Astrocyte (in vitro differentiated cells and primary cell): Measurements from ENCODE around the gene ZMYND11. TPM values are rescaled to one million over a fixed set of nuclear protein-coding genes. Genes with fewer than 3 reads are reported as not detected.

Source experiments
- DNase-seq: peaks from one replicate; pipeline ENCODE4 v3.0.0-alpha.2; 2010; ENCODE audit warnings: low read depth
- FAIRE-seq: peaks from 2 replicates; lab custom pipeline; 2011; peaks lifted over from hg19 to GRCh38; lab: Jason Lieb, UNC
- H2AFZ ChIP-seq: 2 replicates; pipeline ENCODE4 v1.6.0; 2012; ENCODE audit warnings: low read depth, low read length, inconsistent platforms
- H3K27ac ChIP-seq: 2 replicates; pipeline ENCODE4 v1.5.1; 2011; ENCODE audit warnings: low read depth, low read length, inconsistent platforms
- H3K27me3 ChIP-seq: 2 replicates; pipeline ENCODE4 v1.6.0; 2011; ENCODE audit warnings: low read length, inconsistent platforms; ENCODE audit not compliant: insufficient read depth
- H3K36me3 ChIP-seq: 2 replicates; pipeline ENCODE4 v1.5.1; 2011; ENCODE audit warnings: low read length, inconsistent platforms; ENCODE audit not compliant: insufficient read depth
- H3K4me1 ChIP-seq: 2 replicates; pipeline ENCODE4 v1.5.1; 2011; ENCODE audit warnings: low read length, inconsistent platforms; ENCODE audit not compliant: insufficient read depth
- H3K4me2 ChIP-seq: 2 replicates; pipeline ENCODE4 v1.6.0; 2012; ENCODE audit warnings: low read length, inconsistent platforms
- H3K4me3 ChIP-seq: 2 replicates; pipeline ENCODE4 v1.5.1; 2011; ENCODE audit warnings: low read depth, mild to moderate bottlenecking, low read length, inconsistent platforms; ENCODE audit not compliant: insufficient read depth
- H3K79me2 ChIP-seq: 2 replicates; pipeline ENCODE4 v1.6.0; 2012; ENCODE audit warnings: mild to moderate bottlenecking, low read length, inconsistent platforms; ENCODE audit not compliant: insufficient read depth
- H3K9ac ChIP-seq: 2 replicates; pipeline ENCODE4 v1.6.0; 2012; ENCODE audit warnings: mild to moderate bottlenecking, low read length, inconsistent platforms
- H3K9me3 ChIP-seq: 2 replicates; pipeline ENCODE4 v1.5.1; 2012; ENCODE audit warnings: low read depth, mild to moderate bottlenecking, low read length, inconsistent platforms; ENCODE audit not compliant: insufficient read depth
- H4K20me1 ChIP-seq: 2 replicates; pipeline ENCODE4 v1.6.0; 2012; ENCODE audit warnings: low read length, inconsistent platforms; ENCODE audit not compliant: insufficient read depth
- H3K27ac Mint-ChIP-seq: one replicate; pipeline ENCODE4 v1.8.0; 2021; ENCODE audit warnings: mild to moderate bottlenecking, mixed read lengths; ENCODE audit not compliant: unreplicated experiment
- H3K27me3 Mint-ChIP-seq: one replicate; pipeline ENCODE4 v1.8.0; 2021; ENCODE audit warnings: low read depth, mixed read lengths; ENCODE audit not compliant: unreplicated experiment
- H3K36me3 Mint-ChIP-seq: one replicate; pipeline ENCODE4 v1.8.0; 2021; ENCODE audit warnings: low read depth, mixed read lengths; ENCODE audit not compliant: unreplicated experiment
- H3K4me1 Mint-ChIP-seq: one replicate; pipeline ENCODE4 v1.8.0; 2021; ENCODE audit warnings: low read depth, mixed read lengths; ENCODE audit not compliant: unreplicated experiment
- H3K4me3 Mint-ChIP-seq: one replicate; pipeline ENCODE4 v1.8.0; 2021; ENCODE audit warnings: mild to moderate bottlenecking, moderate library complexity, mixed read lengths; ENCODE audit not compliant: unreplicated experiment
- H3K9me3 Mint-ChIP-seq: one replicate; pipeline ENCODE4 v1.8.0; 2021; ENCODE audit warnings: mild to moderate bottlenecking, mixed read lengths; ENCODE audit not compliant: unreplicated experiment
- EZH2 ChIP-seq: IDR thresholded peaks from 2 replicates; pipeline ENCODE4 v1.6.1; 2012; ENCODE audit warnings: mild to moderate bottlenecking, low read length, inconsistent platforms; ENCODE audit not compliant: insufficient read depth
- total RNA-seq: library from RNA; stranded (reverse); gene quantifications from 2 replicates; pipeline ENCODE4 v1.2.1, GENCODE V29; 2021
- TF ChIP-seq, protein P1 (sequence below): IDR thresholded peaks from 2 replicates; pipeline ENCODE4 v1.5.1; 2011; ENCODE audit warnings: low read depth, mild to moderate bottlenecking, inconsistent platforms, low read length, moderate library complexity; ENCODE audit not compliant: insufficient read depth

Gene ZMYND11
- total RNA-seq, 1 donor from 2014 or later, result 37.9 TPM

DNA sequence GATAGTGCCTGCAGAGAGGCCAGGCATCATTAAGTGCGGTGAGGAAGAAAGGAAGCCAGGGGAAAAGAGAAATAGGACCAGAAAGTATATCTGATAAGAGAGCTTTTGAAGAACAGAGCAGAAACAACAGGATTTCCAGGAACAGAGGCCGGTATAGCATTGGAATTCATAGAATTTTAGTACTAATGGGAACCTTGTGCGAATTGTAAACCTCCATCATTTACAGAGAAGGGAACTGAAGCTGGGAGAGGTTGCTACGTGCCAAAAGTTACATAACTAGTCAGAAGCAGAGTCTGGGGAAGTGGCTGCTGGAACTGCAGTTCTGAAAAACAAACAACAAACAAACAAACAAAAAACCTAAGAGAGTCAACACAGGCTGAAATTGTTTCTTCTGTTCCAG lies 5.4 kb upstream of the ZMYND11 start:
- no peak overlapping the region for H3K4me3 ChIP-seq
- H4K20me1 ChIP-seq, result no peaks in the 10 kb centered on the region
- Mint-ChIP-seq H3K27ac (no peak overlapping the region), H3K36me3 (no peaks in the 10 kb centered on the region), H3K4me1 (peaks cover 19% of the 10 kb centered on the region), H3K4me3 (no peak overlapping the region), H3K9me3 (no peaks in the 10 kb centered on the region), H3K27me3 (no peaks in the 10 kb centered on the region)
- no peak overlapping the region for H3K9ac ChIP-seq
- peaks cover 21% of the 10 kb centered on the region for H3K4me1 ChIP-seq
- peaks cover 6% of the 10 kb centered on the region for H3K79me2 ChIP-seq
- no peak for FAIRE-seq
- H3K27ac ChIP-seq, result no peak overlapping the region
- no peak for TF ChIP-seq EZH2
- TF ChIP-seq, protein P1, sequence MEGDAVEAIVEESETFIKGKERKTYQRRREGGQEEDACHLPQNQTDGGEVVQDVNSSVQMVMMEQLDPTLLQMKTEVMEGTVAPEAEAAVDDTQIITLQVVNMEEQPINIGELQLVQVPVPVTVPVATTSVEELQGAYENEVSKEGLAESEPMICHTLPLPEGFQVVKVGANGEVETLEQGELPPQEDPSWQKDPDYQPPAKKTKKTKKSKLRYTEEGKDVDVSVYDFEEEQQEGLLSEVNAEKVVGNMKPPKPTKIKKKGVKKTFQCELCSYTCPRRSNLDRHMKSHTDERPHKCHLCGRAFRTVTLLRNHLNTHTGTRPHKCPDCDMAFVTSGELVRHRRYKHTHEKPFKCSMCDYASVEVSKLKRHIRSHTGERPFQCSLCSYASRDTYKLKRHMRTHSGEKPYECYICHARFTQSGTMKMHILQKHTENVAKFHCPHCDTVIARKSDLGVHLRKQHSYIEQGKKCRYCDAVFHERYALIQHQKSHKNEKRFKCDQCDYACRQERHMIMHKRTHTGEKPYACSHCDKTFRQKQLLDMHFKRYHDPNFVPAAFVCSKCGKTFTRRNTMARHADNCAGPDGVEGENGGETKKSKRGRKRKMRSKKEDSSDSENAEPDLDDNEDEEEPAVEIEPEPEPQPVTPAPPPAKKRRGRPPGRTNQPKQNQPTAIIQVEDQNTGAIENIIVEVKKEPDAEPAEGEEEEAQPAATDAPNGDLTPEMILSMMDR, result no peak
- no peaks in the 10 kb centered on the region for H3K9me3 ChIP-seq
- H3K36me3 ChIP-seq, result no peaks in the 10 kb centered on the region
- no peak for DNase-seq
- no peak overlapping the region for H2AFZ ChIP-seq
- H3K4me2 ChIP-seq, result no peak overlapping the region
- H3K27me3 ChIP-seq, result no peaks in the 10 kb centered on the region

DNA sequence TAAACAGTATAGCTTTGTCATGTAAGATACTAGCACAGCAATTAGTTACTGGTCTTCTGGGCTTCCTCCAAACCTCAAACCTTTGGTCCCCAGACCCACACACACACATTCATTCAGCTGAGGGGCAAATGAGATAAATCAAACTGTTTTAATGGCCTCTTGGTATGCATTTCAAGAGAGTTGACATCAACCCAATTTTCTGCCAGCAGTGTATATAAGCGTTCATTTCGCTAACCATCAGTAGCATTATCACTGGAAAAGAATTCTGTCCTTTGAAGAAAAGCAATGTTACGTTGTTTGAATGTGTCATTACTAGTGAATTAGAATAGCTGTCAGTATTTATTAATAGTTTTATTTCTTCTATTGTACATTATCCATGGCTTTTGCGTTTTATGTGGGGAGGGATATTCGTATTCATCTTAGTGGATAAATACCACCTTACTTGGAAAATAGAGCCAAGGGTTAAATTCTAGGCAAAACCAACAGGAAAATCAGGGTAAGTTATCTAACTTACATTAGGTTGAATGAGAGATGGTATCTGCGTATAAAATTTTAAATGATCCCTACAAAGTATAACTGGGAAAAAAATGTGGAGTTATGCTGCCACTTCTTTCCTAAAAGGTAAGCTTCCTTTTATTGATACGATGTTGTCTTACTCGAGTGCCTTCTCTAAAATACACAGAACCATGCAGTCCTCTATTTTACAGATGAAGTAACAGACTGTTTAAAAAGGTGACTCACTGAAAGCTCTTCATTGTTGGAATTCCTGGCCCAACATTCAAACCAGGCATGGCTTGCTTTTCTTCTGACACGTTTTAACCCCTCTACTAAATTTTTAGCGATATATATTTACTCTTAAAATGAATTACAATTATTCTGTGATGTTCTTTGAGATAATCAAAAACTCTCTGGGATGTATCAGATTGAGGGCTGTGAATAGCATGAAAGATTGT lies 2.0 kb upstream of the ZMYND11 start:
- DNase-seq (peak; percentile 89), FAIRE-seq (peak; percentile 72)
- Mint-ChIP-seq H3K9me3 (no peaks in the 10 kb centered on the region), H3K36me3 (no peaks in the 10 kb centered on the region), H3K27me3 (no peaks in the 10 kb centered on the region), H3K4me1 (peaks cover 24% of the 10 kb centered on the region), H3K4me3 (peak overlapping the region; percentile 87), H3K27ac (peak overlapping the region; percentile 65)
- Histone ChIP-seq H3K36me3 (no peaks in the 10 kb centered on the region), H3K9me3 (no peaks in the 10 kb centered on the region), H3K9ac (peak overlapping the region; percentile 91), H3K27me3 (no peaks in the 10 kb centered on the region), H3K27ac (peak overlapping the region; percentile 64), H2AFZ (no peak overlapping the region), H3K4me2 (peak overlapping the region; percentile 92), H4K20me1 (peaks cover 21% of the 10 kb centered on the region), H3K4me3 (peak overlapping the region; percentile 70), H3K79me2 (peaks cover 31% of the 10 kb centered on the region), H3K4me1 (peaks cover 39% of the 10 kb centered on the region)
- TF ChIP-seq, protein P1, result no peak
- no peak for TF ChIP-seq EZH2
